K562 (cell line): ENCODE results near the gene SAMM50. TPM values are rescaled to one million over a fixed set of nuclear protein-coding genes. Genes with fewer than 3 reads are reported as not detected.

ENCODE experiments used
- ATAC-seq: fragments of 200-7000 bp; cut with Tn5 transposase; 3 replicates; pipeline ENCODE4 v1.9.1; 2020; ENCODE audit warnings: moderate library complexity
- BruUV-seq: library from RNA; stranded (reverse); fragments of 400-500 nt; replicated peaks from 2 replicates; lab custom pipeline; 2021; lab: Mats Ljungman, UMichigan
- CTCF ChIA-PET: fragments of 300-600 bp; formaldehyde crosslinking; extraction: SDS; loops from one replicate; lab custom pipeline; 2021; ENCODE audit warnings: low intra/inter-chr PET ratio; lab: Yijun Ruan, JAX
- POLR2A ChIA-PET: fragments of 300-600, 350-650 bp; sonication (Branson Sonifier 250); formaldehyde crosslinking; extraction: SDS; loops from one replicate; lab custom pipeline; 2021; ENCODE audit warnings: antibody characterized with exemption, inconsistent platforms; lab: Yijun Ruan, JAX
- DNase-seq, 4 experiments: peaks; one replicate each; pipeline versions ENCODE4 v3.0.0 to v3.0.0-alpha.2; 2011 to 2018; ENCODE audit warnings: low spot score in 3 of 4, mixed read lengths in 3 of 4; ENCODE audit errors: extremely low read depth in 1 of 4
- FAIRE-seq: peaks from 2 replicates; lab custom pipeline; 2011; peaks lifted over from hg19 to GRCh38; lab: Jason Lieb, UNC
- H2AFZ ChIP-seq: 2 replicates; pipeline ENCODE4 v1.6.0; 2011; ENCODE audit warnings: low read depth, low read length, control low read depth, inconsistent platforms
- H3K27ac ChIP-seq: fragments of 200-600 bp; 3 replicates; pipeline ENCODE4 v1.8.0; 2011; ENCODE audit warnings: low read depth, mild to moderate bottlenecking, control low read depth, inconsistent platforms, low read length, moderate library complexity, mixed read lengths; ENCODE audit errors: extremely low read depth
- H3K27me3 ChIP-seq, 2 experiments: fragments of 300-600 bp in 1 of 2; 2 replicates in 1 of 2; 3 replicates in 1 of 2; pipeline versions ENCODE4 v1.6.0 to v1.8.0; 2011; ENCODE audit warnings: inconsistent platforms in 2 of 2, low read length in 2 of 2, mild to moderate bottlenecking in 1 of 2, mixed read lengths in 1 of 2, moderate library complexity in 1 of 2; ENCODE audit not compliant: control insufficient read depth in 2 of 2, insufficient read depth in 2 of 2
- H3K36me3 ChIP-seq: fragments of 300-600 bp; 3 replicates; pipeline ENCODE4 v1.8.0; 2011; ENCODE audit warnings: mild to moderate bottlenecking, low read length, inconsistent platforms; ENCODE audit not compliant: control insufficient read depth, insufficient read depth
- H3K4me1 ChIP-seq, 2 experiments: fragments of 200-600 bp in 1 of 2; replicated peaks in 1 of 2; 2 replicates in 1 of 2; 3 replicates in 1 of 2; pipeline versions ENCODE4 v1.5.1 to v1.8.0; 2011; ENCODE audit warnings: inconsistent platforms in 2 of 2, low read length in 2 of 2, mild to moderate bottlenecking in 1 of 2, mixed read lengths in 1 of 2, moderate library complexity in 1 of 2; ENCODE audit not compliant: control insufficient read depth in 2 of 2, insufficient read depth in 2 of 2
- H3K4me2 ChIP-seq: 2 replicates; pipeline ENCODE4 v1.6.1; 2011; ENCODE audit warnings: low read length, control low read depth, inconsistent platforms, mixed read lengths; ENCODE audit not compliant: insufficient read depth
- H3K4me3 ChIP-seq: fragments of 200-600 bp; sonication (generic), shearing (Covaris generic); 2 replicates; pipeline ENCODE4 v1.5.1; 2016; ENCODE audit warnings: control low read depth, inconsistent platforms
- H3K79me2 ChIP-seq: fragments of 200-600 bp; 3 replicates; pipeline ENCODE4 v1.8.0; 2011; ENCODE audit warnings: low read length, inconsistent platforms; ENCODE audit not compliant: control insufficient read depth, insufficient read depth
- H3K9ac ChIP-seq, 2 experiments: 2 replicates each; pipeline versions ENCODE4 v1.6.0 to v1.6.1; 2011; ENCODE audit warnings: low read depth in 2 of 2, low read length in 2 of 2, control low read depth in 1 of 2, inconsistent platforms in 1 of 2, mild to moderate bottlenecking in 1 of 2, mixed read lengths in 1 of 2; ENCODE audit not compliant: insufficient read depth in 1 of 2
- H3K9me1 ChIP-seq: one replicate; pipeline ENCODE4 v1.6.0; 2011; ENCODE audit warnings: inconsistent platforms, mild to moderate bottlenecking, low read length, moderate library complexity; ENCODE audit not compliant: control insufficient read depth, insufficient read depth
- H3K9me3 ChIP-seq: replicated peaks from 2 replicates; pipeline ENCODE4 v1.5.1; 2011; ENCODE audit warnings: low read depth, low read length, inconsistent platforms; ENCODE audit not compliant: control insufficient read depth, insufficient read depth
- H4K20me1 ChIP-seq: replicated peaks from 2 replicates; pipeline ENCODE4 v1.6.1; 2011; ENCODE audit warnings: low read length, inconsistent platforms, mixed read lengths; ENCODE audit not compliant: control insufficient read depth, insufficient read depth
- AFF4 ChIP-seq: sonication (generic); formaldehyde crosslinking; IDR thresholded peaks from 2 replicates; pipeline ENCODE4 v1.8.0; 2023; ENCODE audit warnings: mild to moderate bottlenecking, missing genetic modification reagents
- BRD9 ChIP-seq: fragments of 450-650 bp; IDR thresholded peaks from 2 replicates; pipeline ENCODE4 v1.6.1; 2018; ENCODE audit warnings: low read depth; ENCODE audit not compliant: partially characterized antibody
- CREB1 ChIP-seq, 2 experiments: sonication (generic) in 1 of 2; formaldehyde crosslinking in 1 of 2; IDR thresholded peaks; 2 replicates each; pipeline versions ENCODE4 v1.6.1 to v1.8.0; 2012 to 2022; ENCODE audit warnings: inconsistent platforms in 1 of 2, mild to moderate bottlenecking in 1 of 2, missing genetic modification reagents in 1 of 2, moderate library complexity in 1 of 2
- CUX1 ChIP-seq: fragments of 200-800 bp; sonication (Bioruptor generic); IDR thresholded peaks from 2 replicates; pipeline ENCODE4 v1.6.1; 2016; ENCODE audit warnings: missing genetic modification characterization, missing compliant biosample characterization
- FOXJ2 ChIP-seq: fragments of 200-800 bp; sonication (Bioruptor generic); IDR thresholded peaks from 2 replicates; pipeline ENCODE4 v1.6.1; 2016; ENCODE audit warnings: missing genetic modification characterization, missing compliant biosample characterization
- HNRNPH1 ChIP-seq: fragments of 200-400 bp; formaldehyde crosslinking; optimal IDR thresholded peaks from 2 replicates; pipeline ENCODE3; 2017; ENCODE audit warnings: low read depth, mild to moderate bottlenecking, low read length, moderate library complexity
- KAT7 ChIP-seq: sonication (generic); formaldehyde crosslinking; IDR thresholded peaks from 2 replicates; pipeline ENCODE4 v1.8.0; 2022; ENCODE audit warnings: missing genetic modification reagents, mild to moderate bottlenecking, borderline replicate concordance
- MAZ ChIP-seq, 2 experiments: fragments of 450-650 bp in 1 of 2; sonication (generic) in 1 of 2; formaldehyde crosslinking; IDR thresholded peaks in 1 of 2; conservative IDR thresholded peaks in 1 of 2; 2 replicates each; pipeline versions ENCODE4 v1.4.0 to v1.5.0; 2020; ENCODE audit warnings: mild to moderate bottlenecking in 1 of 2, missing genetic modification reagents in 1 of 2
- NCOA4 ChIP-seq: fragments of 450-650 bp; IDR thresholded peaks from 2 replicates; pipeline ENCODE4 v1.6.1; 2018; ENCODE audit warnings: mild to moderate bottlenecking; ENCODE audit not compliant: partially characterized antibody
- NR4A1 ChIP-seq, 2 experiments: fragments of 250-450 bp in 1 of 2; fragments of 450-650 bp in 1 of 2; sonication (Bioruptor Pico) in 1 of 2; IDR thresholded peaks; 2 replicates each; pipeline versions ENCODE4 v1.4.0 to v1.6.1; 2016 to 2020; ENCODE audit warnings: mild to moderate bottlenecking in 2 of 2, missing compliant biosample characterization in 1 of 2, missing genetic modification characterization in 1 of 2, moderate library complexity in 1 of 2
- PTRF ChIP-seq: fragments of 450-650 bp; IDR thresholded peaks from 2 replicates; pipeline ENCODE4 v1.6.1; 2016; ENCODE audit warnings: mild to moderate bottlenecking, missing genetic modification characterization, missing compliant biosample characterization
- SMARCC2 ChIP-seq: fragments of 450-650 bp; IDR thresholded peaks from 2 replicates; pipeline ENCODE4 v1.6.1; 2017; ENCODE audit warnings: antibody characterized with exemption, moderate library complexity, mild to moderate bottlenecking, low read depth
- U2AF2 ChIP-seq: fragments of 200-400 bp; formaldehyde crosslinking; optimal IDR thresholded peaks from 2 replicates; pipeline ENCODE3; 2017; ENCODE audit warnings: low read depth, mild to moderate bottlenecking, low read length
- WGBS: fragments of 100-300 bp; shearing (Covaris generic); methylation state at CpG from one replicate; pipeline ENCODE4 v1.1.6; 2016; ENCODE audit warnings: low coverage, mixed read lengths; ENCODE audit not compliant: insufficient coverage; ENCODE audit errors: missing lambda C conversion rate; 5-methylcytosine and 5-hydroxymethylcytosine counted together
- in situ Hi-C: fragments of 300-500 bp; cut with MboI; formaldehyde crosslinking; loops from 4 replicates; pipeline ENCODE4 v1.15.0; 2018; ENCODE audit warnings: inconsistent platforms, mixed read lengths
- intact Hi-C: fragments of 100-400 bp; cut with micrococcal nuclease; formaldehyde crosslinking; loops from 2 replicates; pipeline ENCODE4 v1.14.2; 2022
- polyA plus RNA-seq, 8 experiments: library from polyadenylated mRNA; depleted of rRNA in 4 of 8; stranded (reverse) in 5 of 8; unstranded in 3 of 8; fragments of >200 nt; fragmentation: Nextera tagmentation in 2 of 8; fragmentation: Illumina TruSeq in 1 of 8; extraction: Ambion mirVana in 2 of 8; extraction: Trizol in 1 of 8; gene quantifications; 2 replicates each; pipeline versions ENCODE4 v1.2.1 to v1.2.3, GENCODE V29; 2011 to 2014; ENCODE audit warnings: inconsistent platforms in 1 of 8, missing spikeins in 1 of 8
- total RNA-seq, 7 experiments: library from RNA; depleted of rRNA in 6 of 7; stranded (reverse); fragments of >200 nt in 6 of 7; fragmentation: Illumina TruSeq in 2 of 7; extraction: Trizol in 2 of 7; gene quantifications; 2 replicates each; pipeline versions ENCODE4 v1.2.1 to v1.2.3, GENCODE V29; 2011 to 2021; ENCODE audit warnings: low replicate concordance in 1 of 7

The SAMM50 gene
- total and polyA plus RNA-seq, 9 of the 15 experiments (the other 6 are each of a cell fraction or from before 2014, with no cell fraction given): 14.6 to 49.3 (median 38.1) TPM

- no peak overlapping the region for H2AFZ ChIP-seq
- no peak overlapping the region for H3K4me2 ChIP-seq
- no peak overlapping the region for H3K4me3 ChIP-seq
- H3K9me1 ChIP-seq: no peaks in the 10 kb centered on the region
- no peak overlapping the region for H3K27ac ChIP-seq
- no peaks in the 10 kb centered on the region for H3K79me2 ChIP-seq
- peaks cover 83% of the 10 kb centered on the region for H3K36me3 ChIP-seq
- WGBS: 91% methylated on average over 8 of the region's 13 CpGs
- H3K9me3 ChIP-seq: no peaks in the 10 kb centered on the region
- CTCF ChIA-PET: no interaction called here
- peaks cover 10% of the 10 kb centered on the region; the same call in 1 of the 2 replicates for H4K20me1 ChIP-seq
- H3K4me1 ChIP-seq: peaks cover 5 to 7% of the 10 kb centered on the region in 2 experiments; a peak in 4 of 5 replicates
- H3K27me3 ChIP-seq: no peaks in the 10 kb centered on the region
- no peak overlapping the region; a peak in 1 of 4 replicates for H3K9ac ChIP-seq
- in situ Hi-C loops: no loop called here
- intact Hi-C loops: loop anchor here (10.0 kb wide), 1 partner anchor 635 kb away; no protein-coding TSS in a partner anchor
- ATAC-seq: no peak
- BruUV-seq: no TSS peak
- FAIRE-seq: no peak
- no peak for DNase-seq
- POLR2A ChIA-PET: interaction anchor here (0.6 to 1.2 kb wide), 3 partner anchors 11 to 58 kb away, joined by 3 read pairs; no protein-coding TSS in a partner anchor
- TF ChIP-seq BRD9 (no peak), U2AF2 (no peak), KAT7 (CRISPR knock-in tag) (no peak), CREB1 (IDR thresholded peaks at IDR 0.05) (no peak), CREB1 (CRISPR knock-in tag; IDR thresholded peaks at IDR 0.05) (no peak), NR4A1 (CRISPR knock-in tag; IDR thresholded peaks at IDR 0.05) (no peak), NR4A1 (tag; IDR thresholded peaks at IDR 0.05) (no peak), SMARCC2 (no peak), MAZ (CRISPR knock-in tag; conservative IDR thresholded peaks at IDR 0.05 in 1 of 2, IDR thresholded peaks at IDR 0.05 in 1 of 2) (no peak), NCOA4 (no peak), HNRNPH1 (no peak), FOXJ2 (no peak), CUX1 (CRISPR knock-in tag) (no peak), PTRF (tag) (no peak), AFF4 (CRISPR knock-in tag) (no peak)
These were observed 34.8 kb downstream of the SAMM50 start for GRCh38 chr22:43990044-43990443.
